Glutamatergic neuron (in vitro differentiated cells): ENCODE results near the gene TTC9B. TPM values are rescaled to one million over a fixed set of nuclear protein-coding genes. Genes with fewer than 3 reads are reported as not detected.

Source experiments
- DNase-seq: peaks from one replicate; pipeline ENCODE4 v3.0.0; 2022
- H3K27ac Mint-ChIP-seq: one replicate; pipeline ENCODE4 v1.8.0; 2020; ENCODE audit warnings: mild to moderate bottlenecking, mixed read lengths, inconsistent platforms; ENCODE audit not compliant: unreplicated experiment
- H3K27me3 Mint-ChIP-seq: one replicate; pipeline ENCODE4 v1.8.0; 2020; ENCODE audit warnings: mild to moderate bottlenecking, moderate library complexity, mixed read lengths, inconsistent platforms; ENCODE audit not compliant: unreplicated experiment
- H3K36me3 Mint-ChIP-seq: one replicate; pipeline ENCODE4 v1.8.0; 2020; ENCODE audit warnings: mild to moderate bottlenecking, mixed read lengths, inconsistent platforms; ENCODE audit not compliant: unreplicated experiment
- H3K4me1 Mint-ChIP-seq: one replicate; pipeline ENCODE4 v1.8.0; 2020; ENCODE audit warnings: mild to moderate bottlenecking, low read depth, mixed read lengths, inconsistent platforms; ENCODE audit not compliant: unreplicated experiment
- H3K4me3 Mint-ChIP-seq: one replicate; pipeline ENCODE4 v1.8.0; 2020; ENCODE audit warnings: mild to moderate bottlenecking, mixed read lengths, inconsistent platforms; ENCODE audit not compliant: unreplicated experiment
- H3K9me3 Mint-ChIP-seq: one replicate; pipeline ENCODE4 v1.8.0; 2020; ENCODE audit warnings: mild to moderate bottlenecking, moderate library complexity, mixed read lengths, inconsistent platforms; ENCODE audit not compliant: unreplicated experiment
- CTCF ChIP-seq: fragments of 200-600 bp; sonication (generic); IDR thresholded peaks from one replicate; pipeline ENCODE4 v1.5.0; 2021; ENCODE audit not compliant: partially characterized antibody, unreplicated experiment
- total RNA-seq: library from RNA; stranded (reverse); fragmentation: NEBNext Ultra II Directional; extraction: Animal tissue kit (Norgen Biotek cat#: 25700); gene quantifications from one replicate; pipeline ENCODE4 v1.2.1, GENCODE V29; 2021; ENCODE audit not compliant: unreplicated experiment

TTC9B gene
- total RNA-seq, 1 donor from 2014 or later: 19.5 TPM

GRCh38 chr19:40245506-40246128, 27.4 kb upstream of the TTC9B start:
- Mint-ChIP-seq H3K9me3 (peaks cover 9% of the 10 kb centered on the region), H3K4me1 (peaks cover 3% of the 10 kb centered on the region), H3K36me3 (no peaks in the 10 kb centered on the region), H3K27ac (no peak overlapping the region), H3K27me3 (peaks cover 4% of the 10 kb centered on the region), H3K4me3 (no peak overlapping the region)
- TF ChIP-seq CTCF: no peak
- DNase-seq: no peak

GRCh38 chr19:40244579-40245317, 26.6 kb upstream of the TTC9B start:
- H3K27ac Mint-ChIP-seq: no peak overlapping the region

GRCh38 chr19:40243181-40243580, 25.0 kb upstream of the TTC9B start:
- H3K36me3 Mint-ChIP-seq: no peaks in the 10 kb centered on the region
- no peak for DNase-seq
- H3K4me3 Mint-ChIP-seq: no peak overlapping the region
- H3K9me3 Mint-ChIP-seq: peaks cover 5% of the 10 kb centered on the region
- H3K27me3 Mint-ChIP-seq: peaks cover 3% of the 10 kb centered on the region
- H3K4me1 Mint-ChIP-seq: peaks cover 3% of the 10 kb centered on the region
- no peak for TF ChIP-seq CTCF
- no peak overlapping the region for H3K27ac Mint-ChIP-seq

More at GRCh38 chr19:40244579-40245317, 26.6 kb upstream of the TTC9B start:
- no peaks in the 10 kb centered on the region for H3K36me3 Mint-ChIP-seq
- H3K4me3 Mint-ChIP-seq: no peak overlapping the region
- H3K27me3 Mint-ChIP-seq: peaks cover 3% of the 10 kb centered on the region
- peaks cover 3% of the 10 kb centered on the region for H3K4me1 Mint-ChIP-seq
- H3K9me3 Mint-ChIP-seq: peaks cover 7% of the 10 kb centered on the region
- DNase-seq: no peak
- TF ChIP-seq CTCF: no peak

GRCh38 chr19:40242480-40242879, 24.3 kb upstream of the TTC9B start:
- peaks cover 5% of the 10 kb centered on the region for H3K9me3 Mint-ChIP-seq
- DNase-seq: no peak
- no peak overlapping the region for H3K27ac Mint-ChIP-seq
- peaks cover 3% of the 10 kb centered on the region for H3K4me1 Mint-ChIP-seq
- peaks cover 6% of the 10 kb centered on the region for H3K27me3 Mint-ChIP-seq
- TF ChIP-seq CTCF: no peak
- no peak overlapping the region for H3K4me3 Mint-ChIP-seq
- H3K36me3 Mint-ChIP-seq: no peaks in the 10 kb centered on the region

GRCh38 chr19:40241809-40242384, 23.7 kb upstream of the TTC9B start:
- H3K27me3 Mint-ChIP-seq: peaks cover 6% of the 10 kb centered on the region
- H3K9me3 Mint-ChIP-seq: peaks cover 5% of the 10 kb centered on the region
- H3K36me3 Mint-ChIP-seq: no peaks in the 10 kb centered on the region
- no peak for TF ChIP-seq CTCF
- no peak overlapping the region for H3K27ac Mint-ChIP-seq
- peaks cover 3% of the 10 kb centered on the region for H3K4me1 Mint-ChIP-seq
- DNase-seq: no peak
- H3K4me3 Mint-ChIP-seq: no peak overlapping the region
